Suprapubic skin (tissue), 4 donors: Measurements from ENCODE around the gene NT5DC3. TPM values are rescaled to one million over a fixed set of nuclear protein-coding genes. Genes with fewer than 3 reads are reported as not detected.
"Not testable (repeated sequence)": the region's sequence is repeated elsewhere in the genome, so short reads cannot be mapped to it uniquely, and the experiment has no call there.

Source experiments
- DNase-seq, 2 donors: peaks; one replicate each; pipeline ENCODE4 v3.0.0-alpha.2; 2019; ENCODE audit warnings: low spot score in 2 of 2
- H3K27ac ChIP-seq: fragments of 200-600 bp; sonication (generic); one replicate; pipeline ENCODE4 v1.5.1; 2019
- H3K27me3 ChIP-seq: fragments of 200-600 bp; sonication (generic); one replicate; pipeline ENCODE4 v1.5.1; 2019
- H3K36me3 ChIP-seq: fragments of 200-600 bp; sonication (generic); one replicate; pipeline ENCODE4 v1.5.1; 2019
- H3K4me1 ChIP-seq: fragments of 200-600 bp; sonication (generic); one replicate; pipeline ENCODE4 v1.5.1; 2019
- H3K4me3 ChIP-seq: fragments of 200-600 bp; sonication (generic); one replicate; pipeline ENCODE4 v1.5.1; 2019; ENCODE audit warnings: mild to moderate bottlenecking
- H3K9me3 ChIP-seq: fragments of 200-600 bp; sonication (generic); one replicate; pipeline ENCODE4 v1.5.1; 2019
- CTCF ChIP-seq, 2 donors: fragments of 200-600 bp in 1 of 2; fragments of 450-650 bp in 1 of 2; sonication (generic) in 1 of 2; IDR thresholded peaks; one replicate each; pipeline ENCODE4 v1.5.1; 2016 to 2019; ENCODE audit warnings: antibody characterized with exemption in 2 of 2, mild to moderate bottlenecking in 1 of 2, moderate library complexity in 1 of 2
- EP300 ChIP-seq: sonication (generic); formaldehyde crosslinking; IDR thresholded peaks from one replicate; pipeline ENCODE4 v1.6.1; 2017; ENCODE audit warnings: antibody characterized with exemption
- POLR2A ChIP-seq, 2 donors: fragments of 450-650 bp; IDR thresholded peaks; one replicate each; pipeline ENCODE4 v1.6.1; 2017; ENCODE audit warnings: antibody characterized with exemption in 2 of 2, mild to moderate bottlenecking in 2 of 2, moderate library complexity in 2 of 2
- POLR2AphosphoS5 ChIP-seq, 3 donors: sonication (generic); formaldehyde crosslinking; IDR thresholded peaks; one replicate each; pipeline ENCODE4 v1.6.1; 2017; ENCODE audit warnings: antibody characterized with exemption in 3 of 3
- WGBS: methylation state at CpG from one replicate; pipeline ENCODE4 v1.1.5; 2018; 5-methylcytosine and 5-hydroxymethylcytosine counted together
- total RNA-seq, 4 donors: library from RNA; depleted of rRNA; stranded (reverse); fragments of >200 nt; gene quantifications; one replicate each; pipeline ENCODE4 v1.1.0, GENCODE V29; 2016

The NT5DC3 gene
- total RNA-seq, 4 donors from 2014 or later, result 4.2 to 6.5 (median 5.0) TPM

GRCh38 chr12:103812789-103813188, 28.2 kb downstream of the NT5DC3 start:
- H3K36me3 ChIP-seq, result peaks cover 5% of the 10 kb centered on the region
- 100% methylated on average over 1 of the region's 1 CpG for WGBS
- H3K9me3 ChIP-seq, result no peaks in the 10 kb centered on the region
- H3K27ac ChIP-seq, result no peak overlapping the region
- no peak overlapping the region for H3K4me3 ChIP-seq
- no peaks in the 10 kb centered on the region for H3K27me3 ChIP-seq
- no peak for DNase-seq
- TF ChIP-seq EP300 (no peak), CTCF (IDR thresholded peaks at IDR 0.05) (no peak), POLR2AphosphoS5 (IDR thresholded peaks at IDR 0.05) (no peak), POLR2A (IDR thresholded peaks at IDR 0.05) (no peak)
- H3K4me1 ChIP-seq, result no peaks in the 10 kb centered on the region

- 85% methylated on average over 6 of the region's 6 CpGs for WGBS
- TF ChIP-seq EP300 (no peak), POLR2A (IDR thresholded peaks at IDR 0.05) (no peak), CTCF (IDR thresholded peaks at IDR 0.05) (no peak), POLR2AphosphoS5 (IDR thresholded peaks at IDR 0.05) (no peak)
- no peaks in the 10 kb centered on the region for H3K4me1 ChIP-seq
- no peaks in the 10 kb centered on the region for H3K27me3 ChIP-seq
- no peak for DNase-seq
- no peak overlapping the region for H3K4me3 ChIP-seq
- H3K36me3 ChIP-seq, result peaks cover 5% of the 10 kb centered on the region
- no peak overlapping the region for H3K27ac ChIP-seq
- no peaks in the 10 kb centered on the region for H3K9me3 ChIP-seq
Measured at GRCh38 chr12:103811791-103812190, 29.2 kb downstream of the NT5DC3 start.

- DNase-seq, result no peak
- Histone ChIP-seq H3K27ac (no peak overlapping the region), H3K4me3 (no peak overlapping the region), H3K36me3 (peaks cover 5% of the 10 kb centered on the region), H3K4me1 (no peaks in the 10 kb centered on the region), H3K27me3 (no peaks in the 10 kb centered on the region), H3K9me3 (no peaks in the 10 kb centered on the region)
- 78% methylated on average over 5 of the region's 5 CpGs for WGBS
- no peak for TF ChIP-seq POLR2A (IDR thresholded peaks at IDR 0.05)
- TF ChIP-seq CTCF (IDR thresholded peaks at IDR 0.05), result no peak
- no peak for TF ChIP-seq POLR2AphosphoS5 (IDR thresholded peaks at IDR 0.05)
- TF ChIP-seq EP300, result no peak
Measured at GRCh38 chr12:103810111-103810510, 30.9 kb downstream of the NT5DC3 start.

- not testable (repeated sequence) for H3K36me3 ChIP-seq, DNase-seq, H3K27ac ChIP-seq, H3K9me3 ChIP-seq, H3K4me3 ChIP-seq, H3K27me3 ChIP-seq, H3K4me1 ChIP-seq
- WGBS, result 82% methylated on average over 7 of the region's 7 CpGs
Measured at GRCh38 chr12:103809639-103810038, 31.4 kb downstream of the NT5DC3 start.

GRCh38 chr12:103809154-103809553, 31.9 kb downstream of the NT5DC3 start:
- H3K27ac ChIP-seq, result no peak overlapping the region
- H3K27me3 ChIP-seq, result no peaks in the 10 kb centered on the region
- no peaks in the 10 kb centered on the region for H3K9me3 ChIP-seq
- TF ChIP-seq EP300 (no peak), POLR2A (IDR thresholded peaks at IDR 0.05) (no peak), CTCF (IDR thresholded peaks at IDR 0.05) (no peak), POLR2AphosphoS5 (IDR thresholded peaks at IDR 0.05) (no peak)
- H3K4me1 ChIP-seq, result no peaks in the 10 kb centered on the region
- DNase-seq, result no peak
- no peak overlapping the region for H3K4me3 ChIP-seq
- peaks cover 5% of the 10 kb centered on the region for H3K36me3 ChIP-seq
- WGBS, result 97% methylated on average over 4 of the region's 4 CpGs

- 80% methylated on average over 6 of the region's 6 CpGs for WGBS
- H3K27me3 ChIP-seq, result no peaks in the 10 kb centered on the region
- no peak overlapping the region for H3K4me3 ChIP-seq
- H3K4me1 ChIP-seq, result no peaks in the 10 kb centered on the region
- no peak overlapping the region for H3K27ac ChIP-seq
- no peaks in the 10 kb centered on the region for H3K9me3 ChIP-seq
- DNase-seq, result no peak
- TF ChIP-seq POLR2AphosphoS5 (IDR thresholded peaks at IDR 0.05) (no peak), POLR2A (IDR thresholded peaks at IDR 0.05) (no peak), CTCF (IDR thresholded peaks at IDR 0.05) (no peak), EP300 (no peak)
- H3K36me3 ChIP-seq, result peaks cover 4% of the 10 kb centered on the region
Measured at GRCh38 chr12:103808239-103808880, 32.7 kb downstream of the NT5DC3 start.
